ENCODE results near the gene MAP7D1.

MAP7D1 gene

GRCh38 chr1:36126797-36127500, 29.0 kb upstream of the MAP7D1 start:
- no peak for DNase-seq (ENCODE audit: low read depth)

- DNase-seq (ENCODE audit: low read depth), result no peak
Observed at GRCh38 chr1:36128126-36128904, 27.6 kb upstream of the MAP7D1 start.

GRCh38 chr1:36128905-36129206, 27.1 kb upstream of the MAP7D1 start:
- no peak for DNase-seq (ENCODE audit: low read depth)

GRCh38 chr1:36132029-36132428, 23.9 kb upstream of the MAP7D1 start:
- DNase-seq (ENCODE audit: low read depth), result no peak

GRCh38 chr1:36133484-36133883, 22.5 kb upstream of the MAP7D1 start:
- DNase-seq (ENCODE audit: low read depth), result peak; percentile 93

- DNase-seq (ENCODE audit: low read depth), result no peak
Observed at GRCh38 chr1:36134031-36134430, 21.9 kb upstream of the MAP7D1 start.

- DNase-seq (ENCODE audit: low read depth), result peak; percentile 36
Observed at GRCh38 chr1:36134505-36135329, 21.2 kb upstream of the MAP7D1 start.

- no peak for DNase-seq (ENCODE audit: low read depth)
Observed at GRCh38 chr1:36135330-36135667, 20.7 kb upstream of the MAP7D1 start.

- no peak for DNase-seq (ENCODE audit: low read depth)
Observed at GRCh38 chr1:36135796-36136195, 20.2 kb upstream of the MAP7D1 start.

GRCh38 chr1:36136535-36136934, 19.4 kb upstream of the MAP7D1 start:
- peak; percentile 81 for DNase-seq (ENCODE audit: low read depth)

- DNase-seq (ENCODE audit: low read depth), result no peak
Observed at GRCh38 chr1:36137226-36137625, 18.7 kb upstream of the MAP7D1 start.

GRCh38 chr1:36137776-36138175, 18.2 kb upstream of the MAP7D1 start:
- DNase-seq (ENCODE audit: low read depth), result no peak

- no peak for DNase-seq (ENCODE audit: low read depth)
Observed at GRCh38 chr1:36139521-36139920, 16.4 kb upstream of the MAP7D1 start.

GRCh38 chr1:36142121-36142520, 13.8 kb upstream of the MAP7D1 start:
- no peak for DNase-seq (ENCODE audit: low read depth)

- DNase-seq (ENCODE audit: low read depth), result no peak
Observed at GRCh38 chr1:36143424-36143823, 12.5 kb upstream of the MAP7D1 start.

GRCh38 chr1:36144413-36144812, 11.5 kb upstream of the MAP7D1 start:
- no peak for DNase-seq (ENCODE audit: low read depth)

GRCh38 chr1:36148821-36149236, 7.1 kb upstream of the MAP7D1 start:
- DNase-seq (ENCODE audit: low read depth), result no peak

- DNase-seq (ENCODE audit: low read depth), result peak; percentile 100
Observed at GRCh38 chr1:36149237-36149972, 6.6 kb upstream of the MAP7D1 start, which contains the start of gene TRAPPC3. Gene TRAPPC3 (minus strand): TSS chr1:36149486. CDS start chr1:36149378, 108 bp downstream.

GRCh38 chr1:36149973-36150295, 6.0 kb upstream of the MAP7D1 start:
- DNase-seq (ENCODE audit: low read depth), result no peak

GRCh38 chr1:36150296-36151133, 5.4 kb upstream of the MAP7D1 start:
- peak; percentile 93 for DNase-seq (ENCODE audit: low read depth)

- DNase-seq (ENCODE audit: low read depth), result no peak
Observed at GRCh38 chr1:36151134-36151844, 4.7 kb upstream of the MAP7D1 start.
